ENCODE results near the gene PDE11A.

Gene PDE11A

DNA sequence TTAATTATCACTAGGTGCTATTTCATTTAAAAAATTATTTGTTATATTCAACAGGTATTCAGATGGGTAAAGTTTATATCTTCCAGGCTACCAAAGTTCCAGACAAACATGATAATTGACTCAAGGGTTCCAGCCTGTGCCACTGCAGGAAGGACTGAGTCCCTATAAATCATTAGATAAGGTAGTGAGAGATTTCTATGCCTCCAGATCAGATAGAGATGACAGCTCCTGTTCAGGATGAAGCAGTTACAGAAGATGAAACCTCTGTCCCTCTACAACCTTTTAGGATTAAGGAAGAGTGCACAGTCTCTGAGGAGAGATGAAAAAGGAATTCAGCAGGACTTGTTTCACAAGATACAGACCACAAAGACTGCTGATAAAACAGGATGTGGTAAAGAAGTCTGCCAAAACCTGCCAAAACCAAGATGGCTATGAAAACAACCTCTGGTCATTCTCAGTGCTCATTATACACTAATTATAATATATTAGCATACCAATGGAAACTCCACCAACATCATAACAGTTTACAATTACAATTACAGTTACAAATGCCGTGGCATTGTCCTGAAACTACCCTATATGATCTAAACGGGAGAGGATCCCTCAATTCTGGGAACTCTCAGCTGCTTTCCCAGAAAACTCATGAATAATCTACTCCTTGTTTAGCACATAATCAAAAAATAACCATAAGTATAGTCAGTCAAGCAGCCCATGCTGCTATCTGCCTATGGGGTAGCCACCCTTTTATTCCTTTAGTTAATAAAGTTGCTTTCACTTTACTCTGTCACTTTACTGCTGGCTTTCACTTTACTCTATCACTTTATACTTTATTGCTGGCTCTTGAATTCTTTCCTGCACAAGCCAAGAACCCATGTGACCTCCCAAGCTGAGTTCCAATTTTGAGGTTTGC lies 288.5 kb downstream of the PDE11A start:
- peak in 2 of 3 experiments; percentile 14 to 19 for DNase-seq
- Mint-ChIP-seq H3K4me1 (ENCODE audit: low read depth in 2 of 2) (peaks cover 26 to 32% of the 10 kb centered on the region in 2 donors), H3K27ac (peak overlapping the region; percentile 0 to 44), H3K36me3 (ENCODE audit: insufficient read depth) (peaks cover 9% of the 10 kb centered on the region), H3K27me3 (no peaks in the 10 kb centered on the region), H3K4me3 (peak overlapping the region; percentile 49 to 57), H3K9me3 (no peaks in the 10 kb centered on the region)
- ATAC-seq (replicated peaks): peak; percentile 97

DNA sequence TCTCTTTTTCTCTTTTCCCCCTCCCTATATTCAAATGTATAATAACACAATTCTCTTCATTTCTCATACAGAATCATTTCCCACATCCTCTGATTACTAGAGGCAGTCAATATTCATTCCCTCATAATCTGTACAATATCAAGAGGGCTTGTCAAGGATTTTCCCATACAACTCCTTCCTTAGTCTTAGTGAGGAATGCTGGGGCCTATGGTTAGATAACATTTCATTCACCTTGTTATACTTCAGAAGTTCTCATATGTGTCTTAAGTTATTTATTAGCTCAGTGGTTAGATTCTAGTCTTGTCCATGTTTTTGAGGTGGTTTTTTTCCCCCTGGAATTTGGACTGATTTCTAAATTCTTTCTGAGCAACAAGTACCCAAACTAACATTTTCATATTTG lies 289.5 kb downstream of the PDE11A start:
- H3K27me3 Mint-ChIP-seq: peaks cover 0 to under 1% of the 10 kb centered on the region in 2 donors
- no peak overlapping the region for H3K4me3 Mint-ChIP-seq
- H3K9me3 Mint-ChIP-seq: no peaks in the 10 kb centered on the region
- peaks cover 26 to 32% of the 10 kb centered on the region in 2 donors for H3K4me1 Mint-ChIP-seq (ENCODE audit: low read depth in 2 of 2)
- DNase-seq: no peak
- ATAC-seq (replicated peaks): no peak
- peak overlapping the region; percentile 0 to 44 for H3K27ac Mint-ChIP-seq
- peaks cover 9% of the 10 kb centered on the region for H3K36me3 Mint-ChIP-seq (ENCODE audit: insufficient read depth)

DNA sequence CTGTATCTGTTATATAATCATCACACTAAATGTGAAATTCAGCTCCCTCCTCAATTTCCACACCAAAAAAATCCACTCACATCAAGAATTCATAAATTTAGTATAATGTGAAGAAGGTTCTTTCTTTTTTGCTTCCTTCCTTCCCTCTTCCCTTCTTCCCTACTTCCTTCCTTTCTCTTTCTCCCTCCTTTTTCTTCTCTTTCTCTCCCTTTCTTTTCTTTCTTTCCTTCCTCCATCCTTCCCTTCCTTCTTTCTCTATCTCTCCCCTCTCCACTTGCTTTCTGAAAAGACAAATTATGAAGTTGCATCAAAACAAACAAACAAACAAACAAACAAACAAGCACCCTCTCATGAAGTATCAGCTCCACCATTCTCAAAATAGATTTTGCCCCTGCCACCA lies 290.0 kb downstream of the PDE11A start:
- Mint-ChIP-seq H3K4me1 (ENCODE audit: low read depth in 2 of 2) (peaks cover 26 to 32% of the 10 kb centered on the region in 2 donors), H3K4me3 (no peak overlapping the region), H3K9me3 (no peaks in the 10 kb centered on the region), H3K27me3 (peaks cover 0 to 5% of the 10 kb centered on the region in 2 donors), H3K27ac (peak overlapping the region in 1 of 2 donors; percentile 0), H3K36me3 (ENCODE audit: insufficient read depth) (peaks cover 9% of the 10 kb centered on the region)
- no peak for ATAC-seq (replicated peaks)
- DNase-seq: no peak

DNA sequence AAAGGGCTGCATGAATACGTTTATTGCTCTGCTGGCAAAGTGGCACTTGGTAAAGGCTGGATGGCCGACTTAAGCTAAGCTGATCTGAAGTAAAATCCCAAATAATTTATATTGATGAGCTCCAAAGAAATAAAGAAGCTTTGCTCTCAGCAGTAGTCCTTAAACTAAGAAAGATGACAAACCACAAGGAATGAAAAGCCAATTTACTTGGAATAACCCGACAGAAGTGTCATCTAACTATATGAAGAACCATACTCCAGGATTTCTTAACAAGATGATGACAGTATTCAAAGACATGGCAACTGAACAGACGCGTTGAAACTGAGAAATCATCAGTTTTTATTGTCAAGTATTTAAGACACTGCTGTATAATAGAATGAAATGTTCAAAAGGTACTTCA lies 294.1 kb downstream of the PDE11A start:
- Mint-ChIP-seq H3K4me3 (no peak overlapping the region), H3K27ac (no peak overlapping the region), H3K36me3 (ENCODE audit: insufficient read depth) (peaks cover under 1% of the 10 kb centered on the region), H3K4me1 (ENCODE audit: low read depth in 2 of 2) (peaks cover 10 to 16% of the 10 kb centered on the region in 2 donors), H3K9me3 (no peaks in the 10 kb centered on the region), H3K27me3 (peaks cover 0 to 25% of the 10 kb centered on the region in 2 donors)
- ATAC-seq (replicated peaks): no peak
- DNase-seq: no peak

DNA sequence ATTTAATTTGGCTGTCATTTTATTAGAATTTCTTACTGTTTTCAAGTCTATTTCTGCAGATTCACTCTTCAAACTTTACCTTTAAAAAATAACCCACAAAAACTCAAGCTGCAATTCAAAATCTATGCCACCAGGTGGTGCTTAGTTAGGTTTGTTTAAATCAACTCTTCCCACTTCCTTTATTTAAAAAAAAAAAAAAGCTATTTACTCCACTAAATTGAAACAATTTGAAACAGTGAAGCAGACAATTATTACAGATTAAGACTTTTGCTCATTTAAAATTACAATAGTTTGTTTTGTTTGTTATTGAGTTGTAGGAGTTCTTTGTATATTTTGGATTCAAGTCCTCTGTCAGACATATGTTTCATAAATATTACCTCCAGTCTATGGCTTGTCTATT lies 300.0 kb downstream of the PDE11A start:
- peak; percentile 27 for ATAC-seq (replicated peaks)
- DNase-seq: peak in 2 of 3 experiments; percentile 10 to 18
- Mint-ChIP-seq H3K36me3 (ENCODE audit: insufficient read depth) (no peaks in the 10 kb centered on the region), H3K9me3 (no peaks in the 10 kb centered on the region), H3K27ac (no peak overlapping the region), H3K4me1 (ENCODE audit: low read depth in 2 of 2) (peaks cover 0 to 8% of the 10 kb centered on the region in 2 donors), H3K27me3 (peaks cover 0 to 28% of the 10 kb centered on the region in 2 donors), H3K4me3 (no peak overlapping the region)

DNA sequence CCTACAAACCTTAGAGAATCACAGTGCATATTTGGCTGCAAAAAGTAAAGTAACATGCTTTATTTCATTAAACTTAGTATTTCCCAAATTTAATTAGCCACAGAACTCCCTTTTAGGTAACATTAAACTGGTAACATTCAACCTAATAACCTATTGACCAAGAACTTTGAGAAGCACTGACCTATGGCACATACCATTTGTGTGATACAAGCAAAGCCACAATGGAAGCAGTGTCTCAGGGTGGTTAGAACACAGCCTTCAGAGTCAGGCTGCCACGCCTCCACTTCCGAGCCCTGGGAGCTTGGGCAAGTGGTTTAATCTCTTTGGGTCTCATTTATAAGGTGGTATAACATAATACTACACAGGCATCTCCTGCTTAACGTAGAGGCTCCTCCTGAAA lies 301.4 kb downstream of the PDE11A start:
- no peak for DNase-seq
- Mint-ChIP-seq H3K9me3 (no peaks in the 10 kb centered on the region), H3K4me1 (ENCODE audit: low read depth in 2 of 2) (peaks cover 0 to 8% of the 10 kb centered on the region in 2 donors), H3K27me3 (peaks cover 0 to 28% of the 10 kb centered on the region in 2 donors), H3K36me3 (ENCODE audit: insufficient read depth) (no peaks in the 10 kb centered on the region), H3K4me3 (no peak overlapping the region), H3K27ac (no peak overlapping the region)
- ATAC-seq (replicated peaks): no peak

DNA sequence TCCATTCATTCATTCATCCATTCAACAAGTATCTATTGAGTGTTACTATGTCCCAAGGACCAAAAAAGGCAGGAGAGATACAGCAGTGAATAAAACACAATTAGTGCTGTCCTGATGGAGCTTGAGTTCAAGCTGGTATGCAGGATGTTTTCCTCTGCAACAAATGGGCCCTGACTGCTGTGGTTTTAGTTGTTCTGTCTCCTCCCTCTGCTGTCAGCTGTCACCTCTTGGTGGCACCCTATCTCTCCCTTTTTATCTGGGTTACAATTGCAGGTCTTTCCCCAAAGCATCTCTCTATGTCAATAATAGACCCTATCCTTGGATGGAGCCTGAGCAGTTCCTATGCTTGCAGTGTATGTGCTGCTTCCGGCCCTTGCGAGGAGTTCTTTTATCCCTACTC lies 304.8 kb downstream of the PDE11A start:
- Mint-ChIP-seq H3K27me3 (peaks cover 11 to 12% of the 10 kb centered on the region in 2 donors), H3K4me3 (no peak overlapping the region), H3K36me3 (ENCODE audit: insufficient read depth) (no peaks in the 10 kb centered on the region), H3K9me3 (no peaks in the 10 kb centered on the region), H3K27ac (no peak overlapping the region), H3K4me1 (ENCODE audit: low read depth in 2 of 2) (peaks cover 4 to 9% of the 10 kb centered on the region in 2 donors)
- ATAC-seq (replicated peaks): no peak
- no peak for DNase-seq

DNA sequence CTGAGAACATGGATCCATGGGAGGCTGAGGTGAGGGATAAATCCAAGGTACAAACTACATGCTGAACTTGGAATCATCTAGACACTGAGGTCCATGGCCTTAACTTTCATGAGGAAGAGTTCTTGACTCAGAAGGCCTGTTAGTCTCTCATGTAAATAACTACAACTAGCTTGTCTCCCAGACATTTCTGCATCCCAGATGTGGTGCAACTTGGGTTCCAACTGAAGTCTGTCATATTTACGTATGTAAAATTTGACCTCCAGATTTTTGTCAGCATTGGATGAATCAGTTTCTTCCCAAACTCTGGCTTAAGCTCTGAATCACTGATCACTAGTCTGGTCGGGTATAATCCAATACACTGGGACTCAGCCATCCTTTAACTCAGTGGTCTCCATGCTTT lies 306.9 kb downstream of the PDE11A start:
- Mint-ChIP-seq H3K4me3 (no peak overlapping the region), H3K4me1 (ENCODE audit: low read depth in 2 of 2) (peaks cover 4 to 9% of the 10 kb centered on the region in 2 donors), H3K27me3 (peaks cover 27 to 30% of the 10 kb centered on the region in 2 donors), H3K36me3 (ENCODE audit: insufficient read depth) (no peaks in the 10 kb centered on the region), H3K9me3 (no peaks in the 10 kb centered on the region), H3K27ac (no peak overlapping the region)
- no peak for DNase-seq
- no peak for ATAC-seq (replicated peaks)

DNA sequence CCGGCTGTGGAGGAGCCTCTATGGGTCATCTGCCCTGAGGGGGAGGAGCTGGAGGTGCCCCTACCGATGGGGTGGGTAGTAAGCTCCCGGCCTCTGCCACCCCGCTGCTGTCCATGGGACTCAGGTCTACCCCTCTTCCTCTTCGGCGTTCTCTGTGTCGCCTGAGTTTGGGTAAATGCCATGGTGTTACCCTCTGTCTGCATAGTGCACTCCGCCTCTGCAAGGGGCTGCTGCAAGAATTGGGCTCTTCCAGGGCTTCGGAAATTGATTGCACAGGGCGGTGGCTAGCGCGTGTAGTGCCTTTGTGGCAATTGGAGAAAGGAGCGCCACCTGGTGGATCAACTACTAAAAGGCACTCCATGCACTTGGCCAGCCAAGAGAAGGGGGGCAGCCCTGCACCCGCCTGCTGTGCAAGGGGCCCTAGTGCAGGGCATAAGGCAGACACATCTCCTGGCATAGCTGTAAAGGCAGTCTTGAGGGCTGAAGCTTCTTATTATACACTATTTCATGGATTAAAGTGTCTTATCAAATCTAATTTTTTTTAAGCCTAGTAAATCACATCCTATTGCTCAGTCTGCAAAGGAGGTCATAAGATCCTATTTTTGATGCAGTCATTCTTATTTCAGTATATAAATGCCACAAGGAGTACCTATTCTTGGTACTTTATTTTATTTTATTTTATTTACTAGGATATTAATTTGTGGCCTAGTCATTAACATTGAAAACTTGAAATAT lies 308.9 kb downstream of the PDE11A start:
- Mint-ChIP-seq H3K36me3 (ENCODE audit: insufficient read depth) (no peaks in the 10 kb centered on the region), H3K4me1 (ENCODE audit: low read depth in 2 of 2) (peaks cover 4 to 9% of the 10 kb centered on the region in 2 donors), H3K4me3 (no peak overlapping the region), H3K27ac (no peak overlapping the region), H3K27me3 (peaks cover 39 to 42% of the 10 kb centered on the region in 2 donors), H3K9me3 (no peaks in the 10 kb centered on the region)
- DNase-seq (peak; percentile 72 to 78 (median 74)), ATAC-seq (replicated peaks) (peak; percentile 98)

DNA sequence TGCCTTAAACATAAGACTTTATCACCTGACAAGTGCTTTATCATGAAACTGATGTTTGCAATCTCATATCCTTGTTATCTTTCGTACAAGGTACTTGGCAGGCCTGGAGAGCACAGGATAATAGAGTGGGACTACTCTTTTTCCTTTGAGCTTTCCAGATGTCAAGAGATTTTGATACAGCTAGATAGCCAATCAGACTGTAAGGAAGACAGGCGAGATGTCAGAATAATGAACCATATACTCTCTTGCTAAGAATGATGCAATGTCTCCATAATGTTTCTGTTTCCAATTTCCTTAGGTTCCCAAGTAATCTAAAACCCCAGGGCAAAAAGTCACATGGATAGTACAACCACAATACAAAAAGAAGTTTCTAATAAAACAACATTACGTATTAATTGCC lies 313.1 kb downstream of the PDE11A start:
- Mint-ChIP-seq H3K36me3 (ENCODE audit: insufficient read depth) (no peaks in the 10 kb centered on the region), H3K4me3 (no peak overlapping the region), H3K27ac (no peak overlapping the region), H3K9me3 (no peaks in the 10 kb centered on the region), H3K4me1 (ENCODE audit: low read depth in 2 of 2) (peaks cover 3 to 4% of the 10 kb centered on the region in 2 donors), H3K27me3 (peaks cover 65 to 75% of the 10 kb centered on the region in 2 donors)
- DNase-seq (no peak), ATAC-seq (replicated peaks) (no peak)

DNA sequence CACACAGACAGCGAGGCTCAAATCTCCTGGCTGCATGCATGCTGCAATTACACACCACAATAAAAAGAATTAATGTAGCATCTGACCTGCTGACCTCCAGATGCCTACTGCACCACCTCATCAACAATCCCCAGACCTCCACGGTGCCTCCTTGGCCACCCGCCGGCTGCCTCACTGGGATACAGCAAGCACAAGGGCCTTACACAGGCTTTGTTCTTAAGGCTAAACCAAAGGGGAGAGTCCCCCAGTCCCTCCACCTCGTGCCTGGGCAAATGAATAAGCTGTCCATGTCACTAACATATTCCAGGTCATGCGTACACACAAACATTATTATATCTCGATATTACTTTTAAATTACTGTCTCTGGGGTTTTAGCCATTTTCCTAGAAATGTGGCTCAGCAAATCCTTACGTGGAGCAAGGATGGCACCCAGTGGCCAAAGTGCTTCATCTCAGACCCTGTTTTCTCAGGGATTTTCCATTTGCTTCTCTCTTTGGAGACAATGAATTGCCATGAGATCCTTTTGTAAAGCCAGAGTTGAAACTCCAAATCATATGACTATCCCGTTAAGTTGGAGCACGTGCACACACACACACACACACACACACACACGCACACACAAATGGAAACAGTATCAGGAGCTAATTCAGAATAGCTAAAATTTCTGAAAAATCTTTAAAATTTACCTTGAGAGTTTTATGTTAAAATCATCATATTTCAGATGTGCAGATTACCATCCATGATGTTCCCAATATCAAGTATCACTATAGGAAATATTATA lies 313.8 kb downstream of the PDE11A start:
- Mint-ChIP-seq H3K4me3 (no peak overlapping the region), H3K9me3 (no peaks in the 10 kb centered on the region), H3K27ac (no peak overlapping the region), H3K27me3 (peaks cover 69 to 80% of the 10 kb centered on the region in 2 donors), H3K36me3 (ENCODE audit: insufficient read depth) (no peaks in the 10 kb centered on the region), H3K4me1 (ENCODE audit: low read depth in 2 of 2) (peaks cover 3 to 4% of the 10 kb centered on the region in 2 donors)
- no peak for DNase-seq
- ATAC-seq (replicated peaks): no peak

DNA sequence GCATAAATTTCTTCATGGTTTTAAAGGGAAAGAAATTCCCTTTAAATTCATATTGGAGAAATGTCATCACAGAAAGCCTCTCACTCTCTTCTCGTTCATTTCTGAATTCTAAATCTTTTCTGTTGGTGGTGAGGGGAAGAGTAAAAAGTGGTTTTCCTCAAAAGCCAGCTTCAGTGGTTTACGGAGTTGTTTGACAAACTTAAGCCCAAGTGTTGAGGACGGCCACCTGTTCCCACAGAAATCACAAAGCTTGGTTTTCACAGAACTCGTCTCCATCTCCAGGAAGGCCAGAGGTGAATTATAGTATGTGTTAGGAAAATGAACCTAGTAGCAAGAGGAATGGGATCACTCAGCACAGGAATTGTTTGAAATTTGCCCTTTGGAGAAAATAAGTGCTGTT lies 316.2 kb downstream of the PDE11A start:
- H3K4me1 Mint-ChIP-seq (ENCODE audit: low read depth in 2 of 2): no peaks in the 10 kb centered on the region
- no peak overlapping the region for H3K27ac Mint-ChIP-seq
- H3K4me3 Mint-ChIP-seq: no peak overlapping the region
- no peaks in the 10 kb centered on the region for H3K9me3 Mint-ChIP-seq
- DNase-seq (no peak), ATAC-seq (replicated peaks) (no peak)
- H3K36me3 Mint-ChIP-seq (ENCODE audit: insufficient read depth): no peaks in the 10 kb centered on the region
- peaks cover 65 to 67% of the 10 kb centered on the region in 2 donors for H3K27me3 Mint-ChIP-seq

DNA sequence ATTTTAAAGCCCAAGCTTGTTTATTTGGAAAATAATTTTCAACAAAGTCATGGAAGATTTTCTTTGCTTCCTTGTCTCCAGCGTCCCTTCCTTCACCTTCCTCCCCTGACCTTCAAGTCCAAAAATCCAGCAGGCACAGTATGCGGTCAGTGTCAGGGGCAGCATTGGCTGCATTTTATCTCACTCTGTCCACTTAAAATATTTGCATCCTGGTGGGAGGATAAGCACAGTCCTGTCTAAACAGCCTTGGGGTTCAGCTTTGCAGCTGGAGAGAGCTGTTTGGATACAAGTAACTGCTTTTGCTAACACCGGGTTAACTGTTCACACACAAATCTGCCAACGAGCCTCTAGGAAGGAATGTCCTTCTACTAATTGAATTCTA lies 318.1 kb downstream of the PDE11A start:
- H3K4me1 Mint-ChIP-seq (ENCODE audit: low read depth in 2 of 2): no peaks in the 10 kb centered on the region
- H3K36me3 Mint-ChIP-seq (ENCODE audit: insufficient read depth): no peaks in the 10 kb centered on the region
- no peak overlapping the region for H3K27ac Mint-ChIP-seq
- H3K9me3 Mint-ChIP-seq: no peaks in the 10 kb centered on the region
- peaks cover 58 to 63% of the 10 kb centered on the region in 2 donors for H3K27me3 Mint-ChIP-seq
- DNase-seq (no peak), ATAC-seq (replicated peaks) (no peak)
- no peak overlapping the region for H3K4me3 Mint-ChIP-seq

Data from effector memory CD8-positive, alpha-beta T cell (primary cell).